GM12878 (cell line): ENCODE results near the gene GNAQ. TPM values are rescaled to one million over a fixed set of nuclear protein-coding genes. Genes with fewer than 3 reads are reported as not detected.

Experiments used
- ATAC-seq: fragments of 200-7000 bp; cut with Tn5 transposase; 3 replicates; pipeline ENCODE4 v1.9.1; 2020; ENCODE audit warnings: mild to moderate bottlenecking, moderate library complexity
- BruUV-seq: library from RNA; stranded (reverse); fragments of 400-500 nt; replicated peaks from 2 replicates; lab custom pipeline; 2021; lab: Mats Ljungman, UMichigan
- CTCF ChIA-PET: fragments of 300-600 bp; sonication (Branson Sonifier 250); formaldehyde crosslinking; extraction: SDS; loops from one replicate; lab custom pipeline; 2021; ENCODE audit warnings: inconsistent platforms; lab: Yijun Ruan, JAX
- POLR2A ChIA-PET: fragments of 350-600 bp; formaldehyde crosslinking; extraction: SDS; loops from one replicate; lab custom pipeline; 2021; ENCODE audit warnings: inconsistent platforms; lab: Charles Lee
- RAD21 ChIA-PET: fragments of 300-600 bp; sonication (Branson Sonifier 250); formaldehyde crosslinking; loops from one replicate; lab custom pipeline; 2023; ENCODE audit warnings: antibody characterized with exemption; ENCODE audit not compliant: unreplicated experiment; lab: Charles Lee
- SMC1A ChIA-PET: fragments of 300-600 bp; sonication (Branson Sonifier 250); formaldehyde crosslinking; loops from one replicate; lab custom pipeline; 2023; ENCODE audit not compliant: unreplicated experiment, uncharacterized antibody; lab: Charles Lee
- DNase-seq: peaks from one replicate; pipeline ENCODE4 v3.0.0-alpha.2; 2011; ENCODE audit warnings: low read depth, low spot score
- FAIRE-seq: peaks from 3 replicates; lab custom pipeline; 2011; peaks lifted over from hg19 to GRCh38; lab: Jason Lieb, UNC
- H2AFZ ChIP-seq: 2 replicates; pipeline ENCODE4 v1.6.0; 2011; ENCODE audit warnings: low read depth, low read length, control low read depth; ENCODE audit not compliant: control insufficient read depth
- H3K27ac ChIP-seq: 2 replicates; pipeline ENCODE4 v1.5.1; 2011; ENCODE audit warnings: control low read depth; ENCODE audit not compliant: control insufficient read depth, insufficient read depth
- H3K27me3 ChIP-seq, 2 experiments: replicated peaks in 1 of 2; 2 replicates each; pipeline versions ENCODE4 v1.6.0 to v1.6.1; 2011; ENCODE audit warnings: low read length in 1 of 2; ENCODE audit not compliant: control insufficient read depth in 2 of 2, insufficient read depth in 2 of 2
- H3K36me3 ChIP-seq, 2 experiments: 2 replicates each; pipeline ENCODE4 v1.5.1; 2011; ENCODE audit warnings: low read length in 1 of 2; ENCODE audit not compliant: control insufficient read depth in 2 of 2, insufficient read depth in 2 of 2
- H3K4me1 ChIP-seq: 2 replicates; pipeline ENCODE4 v1.6.1; 2011; ENCODE audit warnings: mild to moderate bottlenecking, low read length, moderate library complexity, mixed read lengths; ENCODE audit not compliant: control insufficient read depth, insufficient read depth
- H3K4me2 ChIP-seq: 2 replicates; pipeline ENCODE4 v1.6.0; 2011; ENCODE audit warnings: control low read depth; ENCODE audit not compliant: control insufficient read depth, insufficient read depth
- H3K4me3 ChIP-seq: fragments of 200-600 bp; sonication (generic); 2 replicates; pipeline ENCODE4 v1.5.1; 2016
- H3K79me2 ChIP-seq: 2 replicates; pipeline ENCODE4 v1.6.0; 2011; ENCODE audit warnings: low read length; ENCODE audit not compliant: control insufficient read depth, insufficient read depth
- H3K9ac ChIP-seq: 2 replicates; pipeline ENCODE4 v1.8.0; 2011; ENCODE audit warnings: low read length, control low read depth, mixed read lengths; ENCODE audit not compliant: control insufficient read depth, insufficient read depth
- H3K9me3 ChIP-seq: replicated peaks from 3 replicates; pipeline ENCODE4 v1.5.1; 2011; ENCODE audit warnings: mild to moderate bottlenecking, low read length; ENCODE audit not compliant: control insufficient read depth, insufficient read depth
- H4K20me1 ChIP-seq: 2 replicates; pipeline ENCODE4 v1.6.0; 2011; ENCODE audit not compliant: control insufficient read depth, insufficient read depth
- BRCA1 ChIP-seq: IDR thresholded peaks from 2 replicates; pipeline ENCODE4 v1.6.1; 2011; ENCODE audit warnings: low read depth, low read length, improper control_type of control experiment
- HDGF ChIP-seq: fragments of 450-650 bp; IDR thresholded peaks from 2 replicates; pipeline ENCODE4 v1.6.1; 2016; ENCODE audit warnings: antibody characterized with exemption
- KAT2A ChIP-seq: conservative IDR thresholded peaks from 2 replicates; pipeline ENCODE4 v1.6.1; 2011; ENCODE audit warnings: low read depth, low read length; ENCODE audit not compliant: control insufficient read depth
- NR2C2 ChIP-seq: IDR thresholded peaks from 2 replicates; pipeline ENCODE4 v1.6.1; 2011; ENCODE audit warnings: borderline replicate concordance, low read depth; ENCODE audit not compliant: control insufficient read depth, insufficient read length
- POLR2AphosphoS2 ChIP-seq: IDR thresholded peaks from 2 replicates; pipeline ENCODE4 v1.6.1; 2011; ENCODE audit warnings: low read depth, mild to moderate bottlenecking, low read length, improper control_type of control experiment, moderate library complexity
- SIX5 ChIP-seq: IDR thresholded peaks from 2 replicates; pipeline ENCODE4 v1.6.1; 2011; ENCODE audit warnings: mild to moderate bottlenecking, low read depth, low read length, moderate library complexity; ENCODE audit not compliant: severe bottlenecking
- SMARCA5 ChIP-seq: fragments of 450-650 bp; IDR thresholded peaks from 2 replicates; pipeline ENCODE4 v1.6.1; 2017; ENCODE audit warnings: mild to moderate bottlenecking
- SRF ChIP-seq, 2 experiments: IDR thresholded peaks; 2 replicates each; pipeline ENCODE4 v1.6.1; 2011; ENCODE audit warnings: low read depth in 2 of 2, low read length in 2 of 2, mild to moderate bottlenecking in 1 of 2, moderate library complexity in 1 of 2
- ZNF622 ChIP-seq: fragments of 450-650 bp; IDR thresholded peaks from 2 replicates; pipeline ENCODE4 v1.6.1; 2017; ENCODE audit warnings: mild to moderate bottlenecking, inconsistent platforms
- WGBS: methylation state at CpG from one replicate; pipeline ENCODE4 v1.1.6; 2016; ENCODE audit warnings: low lambda C conversion rate; ENCODE audit not compliant: insufficient replicate concordance, insufficient coverage; ENCODE audit errors: missing lambda C conversion rate; 5-methylcytosine and 5-hydroxymethylcytosine counted together
- in situ Hi-C: fragments of 300-500 bp; cut with MboI; formaldehyde crosslinking; loops from 9 replicates; pipeline ENCODE4 v1.14.3; 2018; ENCODE audit warnings: mixed read lengths
- intact Hi-C: fragments of 100-400 bp; cut with micrococcal nuclease; formaldehyde crosslinking; loops from one replicate; pipeline ENCODE4 v1.14.2; 2022; ENCODE audit not compliant: unreplicated experiment
- polyA plus RNA-seq, 11 experiments: library from polyadenylated mRNA; depleted of rRNA in 4 of 11; unstranded in 6 of 11; stranded (reverse) in 5 of 11; fragments of >200 nt; fragmentation: Nextera tagmentation in 4 of 11; fragmentation: Illumina TruSeq in 1 of 11; extraction: Ambion mirVana in 4 of 11; extraction: Trizol in 1 of 11; gene quantifications; 1 replicate in 1 of 11; 2 replicates in 10 of 11; pipeline versions ENCODE4 v1.2.1 to v1.2.3, GENCODE V29; 2011 to 2016; ENCODE audit warnings: inconsistent platforms in 2 of 11, missing spikeins in 2 of 11, low read depth in 1 of 11
- total RNA-seq, 4 experiments: library from RNA; depleted of rRNA in 3 of 4; stranded (reverse); fragments of >200 nt in 3 of 4; fragmentation: Illumina TruSeq in 1 of 4; extraction: Trizol in 1 of 4; gene quantifications; 2 replicates each; pipeline versions ENCODE4 v1.2.1 to v1.2.3, GENCODE V29; 2013 to 2021
- TF ChIP-seq, protein P1 (sequence below): IDR thresholded peaks from 2 replicates; pipeline ENCODE4 v1.6.1; 2012; ENCODE audit warnings: low read depth, low read length, improper control_type of control experiment

Gene GNAQ
- total and polyA plus RNA-seq, 10 of the 15 experiments (the other 5 are each of a cell fraction or from before 2014, with no cell fraction given) = 0.15 to 47.2 (median 0.49) TPM

DNA sequence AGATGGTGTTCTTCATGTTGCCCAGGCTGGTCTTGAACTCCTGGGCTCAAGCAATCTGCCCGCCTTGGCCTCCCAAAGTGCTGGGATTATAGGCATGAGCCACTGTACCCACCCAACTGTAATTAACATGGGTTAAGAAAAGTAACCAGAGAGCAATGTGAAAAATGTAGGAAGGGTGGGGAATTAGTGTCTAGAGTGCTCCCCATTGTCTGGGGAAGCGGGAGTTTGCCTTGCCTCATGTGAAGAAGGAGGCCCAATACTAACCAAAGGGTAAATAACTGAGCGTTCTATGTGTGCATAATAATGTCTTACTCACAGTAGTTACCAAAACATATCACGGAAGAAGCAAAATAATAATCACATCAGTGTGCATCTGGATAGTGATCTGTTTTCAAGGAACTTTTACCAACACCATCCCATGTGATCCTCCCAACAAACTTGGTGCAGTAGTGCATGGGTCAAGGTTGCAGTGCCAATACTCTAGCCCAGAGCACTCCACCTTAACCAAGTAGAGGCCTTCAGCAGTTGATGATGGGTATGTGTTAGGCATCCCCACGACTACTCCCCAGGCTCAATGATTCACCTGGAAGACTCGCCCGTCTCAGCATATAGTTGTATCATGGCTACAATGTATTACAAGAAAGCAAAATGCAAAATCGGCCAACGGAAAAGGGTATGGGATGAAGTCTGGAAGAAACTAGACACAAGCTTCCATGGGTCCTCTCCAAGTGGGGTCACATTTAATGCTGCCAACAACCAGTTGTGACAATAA, 26.2 kb downstream of the GNAQ start:
- ChIA-PET SMC1A (interaction anchor here (0.6 to 1.3 kb wide), 3 partner anchors 11 to 31 kb away, joined by 3 read pairs; no protein-coding TSS in a partner anchor), RAD21 (no interaction called here)
- H4K20me1 ChIP-seq = no peaks in the 10 kb centered on the region
- H3K27me3 ChIP-seq = no peaks in the 10 kb centered on the region; a peak in 3 of 4 replicates
- ATAC-seq = no peak
- no TSS peak for BruUV-seq
- in situ Hi-C loops = no loop called here
- FAIRE-seq = no peak
- DNase-seq = no peak
- TF ChIP-seq NR2C2 (no peak), POLR2AphosphoS2 (no peak), KAT2A (no peak), SMARCA5 (no peak), HDGF (no peak), SIX5 (no peak), ZNF622 (no peak), BRCA1 (no peak), SRF (IDR thresholded peaks at IDR 0.05; ENCODE audit: low read depth in 2 of 2, low read length in 2 of 2) (no peak)
- TF ChIP-seq, protein P1, sequence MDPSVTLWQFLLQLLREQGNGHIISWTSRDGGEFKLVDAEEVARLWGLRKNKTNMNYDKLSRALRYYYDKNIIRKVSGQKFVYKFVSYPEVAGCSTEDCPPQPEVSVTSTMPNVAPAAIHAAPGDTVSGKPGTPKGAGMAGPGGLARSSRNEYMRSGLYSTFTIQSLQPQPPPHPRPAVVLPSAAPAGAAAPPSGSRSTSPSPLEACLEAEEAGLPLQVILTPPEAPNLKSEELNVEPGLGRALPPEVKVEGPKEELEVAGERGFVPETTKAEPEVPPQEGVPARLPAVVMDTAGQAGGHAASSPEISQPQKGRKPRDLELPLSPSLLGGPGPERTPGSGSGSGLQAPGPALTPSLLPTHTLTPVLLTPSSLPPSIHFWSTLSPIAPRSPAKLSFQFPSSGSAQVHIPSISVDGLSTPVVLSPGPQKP = no peak
- TF ChIP-seq, all 136 proteins: peak for 0
- Histone ChIP-seq H2AFZ (no peak overlapping the region), H3K9me3 (no peaks in the 10 kb centered on the region), H3K79me2 (no peaks in the 10 kb centered on the region), H3K36me3 (no peaks in the 10 kb centered on the region), H3K27ac (no peak overlapping the region), H3K4me3 (no peak overlapping the region), H3K4me1 (no peaks in the 10 kb centered on the region), H3K9ac (no peak overlapping the region), H3K4me2 (no peak overlapping the region)
- ChIA-PET CTCF (interaction anchor here (1.2 to 2.9 kb wide), 2 partner anchors 12 to 28 kb away, joined by 4 to 15 read pairs; no protein-coding TSS in a partner anchor), POLR2A (no interaction called here)
- intact Hi-C loops = loop anchor here (10.0 kb wide), 1 partner anchor 209 kb away; no protein-coding TSS in a partner anchor
- 44% methylated on average over 9 of the region's 9 CpGs for WGBS
